ES-I3 (cell line): ENCODE measurements around the gene TUBGCP2.
"Not testable (repeated sequence)": the region's sequence is repeated elsewhere in the genome, so short reads cannot be mapped to it uniquely, and the experiment has no call there.

ENCODE experiments used
- H3K36me3 ChIP-seq: 2 replicates; pipeline ENCODE4 v1.6.1; 2013; ENCODE audit warnings: mild to moderate bottlenecking, low read length, control low read depth, moderate library complexity; ENCODE audit not compliant: insufficient read depth
- H3K4me1 ChIP-seq: 2 replicates; pipeline ENCODE4 v1.6.1; 2013; ENCODE audit warnings: mild to moderate bottlenecking, control low read depth, low read length; ENCODE audit not compliant: insufficient read depth
- H3K9ac ChIP-seq: 2 replicates; pipeline ENCODE4 v1.6.1; 2013; ENCODE audit warnings: low read depth, mild to moderate bottlenecking, low read length, moderate library complexity
- H3K9me3 ChIP-seq: 2 replicates; pipeline ENCODE4 v1.6.1; 2013; ENCODE audit warnings: mild to moderate bottlenecking, low read length, moderate library complexity; ENCODE audit not compliant: control insufficient read depth, insufficient read depth

The TUBGCP2 gene

GRCh38 chr10:133268532-133268931 is 40.1 kb downstream of the TUBGCP2 start:
- Histone ChIP-seq H3K9me3 (no peaks in the 10 kb centered on the region), H3K4me1 (no peaks in the 10 kb centered on the region), H3K9ac (no peak overlapping the region), H3K36me3 (no peaks in the 10 kb centered on the region; the same call in 1 of the 2 replicates)

- H3K9ac ChIP-seq, result no peak overlapping the region
- H3K4me1 ChIP-seq, result no peaks in the 10 kb centered on the region
- no peaks in the 10 kb centered on the region; the same call in 1 of the 2 replicates for H3K36me3 ChIP-seq
- no peaks in the 10 kb centered on the region for H3K9me3 ChIP-seq
Observed at GRCh38 chr10:133267829-133268228, 40.8 kb downstream of the TUBGCP2 start.

- no peak overlapping the region for H3K9ac ChIP-seq
- no peaks in the 10 kb centered on the region for H3K9me3 ChIP-seq
- no peaks in the 10 kb centered on the region; the same call in 1 of the 2 replicates for H3K36me3 ChIP-seq
- H3K4me1 ChIP-seq, result peaks cover 3% of the 10 kb centered on the region; the same call in 1 of the 2 replicates
Observed at GRCh38 chr10:133267293-133267692, 41.4 kb downstream of the TUBGCP2 start.

GRCh38 chr10:133266056-133266795 is 42.4 kb downstream of the TUBGCP2 start:
- H3K9me3 ChIP-seq, result no peaks in the 10 kb centered on the region
- peaks cover 5% of the 10 kb centered on the region; the same call in 1 of the 2 replicates for H3K4me1 ChIP-seq
- no peak overlapping the region for H3K9ac ChIP-seq
- H3K36me3 ChIP-seq, result no peaks in the 10 kb centered on the region; the same call in 1 of the 2 replicates

GRCh38 chr10:133265052-133265451 is 43.6 kb downstream of the TUBGCP2 start:
- H3K4me1 ChIP-seq, result not testable (repeated sequence)

DNA sequence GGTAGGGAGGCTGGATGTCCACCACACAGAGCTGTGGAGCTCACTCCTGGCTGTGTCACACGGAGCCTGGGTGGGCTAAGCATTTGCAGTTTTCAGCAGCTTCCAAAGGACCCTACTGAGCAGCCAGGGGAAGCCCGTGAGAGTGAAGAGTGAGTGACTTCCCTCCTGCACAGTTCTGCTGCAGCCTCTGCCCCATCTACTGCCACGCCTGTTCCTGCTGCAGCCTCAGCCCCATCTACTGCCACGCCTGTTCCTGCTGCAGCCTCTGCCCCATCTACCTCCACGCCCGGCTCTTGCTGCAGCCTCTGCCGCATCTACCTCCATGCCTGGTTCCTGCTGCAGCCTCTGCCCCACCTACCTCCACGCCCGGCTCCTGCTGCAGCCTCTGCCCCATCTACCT is 44.2 kb downstream of the TUBGCP2 start:
- Histone ChIP-seq H3K36me3 (no peaks in the 10 kb centered on the region; the same call in 1 of the 2 replicates), H3K4me1 (peaks cover 8% of the 10 kb centered on the region; the same call in 1 of the 2 replicates), H3K9me3 (no peaks in the 10 kb centered on the region), H3K9ac (no peak overlapping the region)

More at GRCh38 chr10:133265052-133265451, 43.6 kb downstream of the TUBGCP2 start:
- H3K9me3 ChIP-seq, H3K36me3 ChIP-seq, H3K9ac ChIP-seq: not testable (repeated sequence)

GRCh38 chr10:133263674-133264073 is 45.0 kb downstream of the TUBGCP2 start:
- Histone ChIP-seq H3K4me1 (peaks cover 8% of the 10 kb centered on the region; the same call in 1 of the 2 replicates), H3K9me3 (no peaks in the 10 kb centered on the region), H3K36me3 (no peaks in the 10 kb centered on the region; the same call in 1 of the 2 replicates), H3K9ac (no peak overlapping the region)

GRCh38 chr10:133262696-133263095 is 46.0 kb downstream of the TUBGCP2 start:
- Histone ChIP-seq H3K9me3 (no peaks in the 10 kb centered on the region), H3K4me1 (peaks cover 14% of the 10 kb centered on the region; the same call in 1 of the 2 replicates), H3K36me3 (no peaks in the 10 kb centered on the region; the same call in 1 of the 2 replicates), H3K9ac (peak overlapping the region; percentile 40; the same call in 1 of the 2 replicates)

GRCh38 chr10:133261726-133262325 is 46.8 kb downstream of the TUBGCP2 start:
- Histone ChIP-seq H3K36me3 (no peaks in the 10 kb centered on the region; the same call in 1 of the 2 replicates), H3K9me3 (no peaks in the 10 kb centered on the region), H3K4me1 (peaks cover 14% of the 10 kb centered on the region; the same call in 1 of the 2 replicates), H3K9ac (peak overlapping the region; percentile 40; the same call in 1 of the 2 replicates)

- H3K4me1 ChIP-seq, result peaks cover 14% of the 10 kb centered on the region; the same call in 1 of the 2 replicates
- H3K36me3 ChIP-seq, result no peaks in the 10 kb centered on the region; the same call in 1 of the 2 replicates
- H3K9ac ChIP-seq, result peak overlapping the region; percentile 37
- no peaks in the 10 kb centered on the region for H3K9me3 ChIP-seq
Observed at GRCh38 chr10:133260895-133261725, 47.6 kb downstream of the TUBGCP2 start.

GRCh38 chr10:133259602-133259989 is 49.1 kb downstream of the TUBGCP2 start:
- Histone ChIP-seq H3K9ac (no peak overlapping the region), H3K9me3 (no peaks in the 10 kb centered on the region), H3K4me1 (peaks cover 14% of the 10 kb centered on the region; the same call in 1 of the 2 replicates), H3K36me3 (no peaks in the 10 kb centered on the region)

GRCh38 chr10:133258818-133259601 is 49.7 kb downstream of the TUBGCP2 start:
- Histone ChIP-seq H3K36me3 (no peaks in the 10 kb centered on the region), H3K4me1 (peaks cover 14% of the 10 kb centered on the region; the same call in 1 of the 2 replicates), H3K9ac (no peak overlapping the region), H3K9me3 (no peaks in the 10 kb centered on the region)

- Histone ChIP-seq H3K36me3 (no peaks in the 10 kb centered on the region), H3K4me1 (peaks cover 14% of the 10 kb centered on the region; the same call in 1 of the 2 replicates), H3K9ac (no peak overlapping the region; the same call in 1 of the 2 replicates), H3K9me3 (no peaks in the 10 kb centered on the region)
Observed at GRCh38 chr10:133258066-133258817, 50.4 kb downstream of the TUBGCP2 start.
